HG03565 (cell line): ENCODE data around the gene SYN1.
"Not testable (repeated sequence)": the region's sequence is repeated elsewhere in the genome, so short reads cannot be mapped to it uniquely, and the experiment has no call there.

Experiments used
- ATAC-seq: cut with Tn5 transposase; IDR thresholded peaks from one replicate; pipeline ENCODE4 v1.9.1; 2021; ENCODE audit warnings: mild to moderate bottlenecking, moderate library complexity; ENCODE audit not compliant: unreplicated experiment

The SYN1 gene

DNA sequence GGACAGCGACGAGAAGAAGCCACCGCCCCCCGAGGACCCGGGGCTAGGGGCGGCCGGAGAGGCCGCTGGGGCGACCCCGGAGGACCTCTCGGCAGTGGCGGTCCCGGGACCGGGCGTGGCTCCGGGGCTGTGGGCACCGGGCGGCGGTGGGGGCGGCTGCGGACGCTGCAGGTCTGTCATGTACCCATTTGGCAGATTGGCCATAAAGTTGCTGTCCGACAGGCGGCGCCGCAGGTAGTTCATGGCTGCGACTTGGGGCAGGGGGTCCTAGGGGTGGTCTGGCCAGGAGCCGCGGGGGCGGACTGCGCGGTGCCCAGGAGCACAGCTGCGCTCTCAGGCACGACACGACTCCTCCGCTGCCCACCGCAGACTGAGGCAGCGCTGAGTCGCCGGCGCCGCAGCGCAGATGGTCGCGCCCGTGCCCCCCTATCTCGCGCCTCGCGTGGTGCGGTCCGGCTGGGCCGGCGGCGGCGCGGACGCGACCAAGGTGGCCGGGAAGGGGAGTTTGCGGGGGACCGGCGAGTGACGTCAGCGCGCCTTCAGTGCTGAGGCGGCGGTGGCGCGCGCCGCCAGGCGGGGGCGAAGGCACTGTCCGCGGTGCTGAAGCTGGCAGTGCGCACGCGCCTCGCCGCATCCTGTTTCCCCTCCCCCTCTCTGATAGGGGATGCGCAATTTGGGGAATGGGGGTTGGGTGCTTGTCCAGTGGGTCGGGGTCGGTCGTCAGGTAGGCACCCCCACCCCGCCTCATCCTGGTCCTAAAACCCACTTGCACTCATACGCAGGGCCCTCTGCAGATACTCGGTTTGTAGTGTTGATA lies at the start of gene SYN1:
Gene SYN1, minus strand, starts transcription at position 372 of the 817 bp plus-strand sequence. Its CDS starts 129 bp downstream, at position 243.
- ATAC-seq: peak; percentile 78

DNA sequence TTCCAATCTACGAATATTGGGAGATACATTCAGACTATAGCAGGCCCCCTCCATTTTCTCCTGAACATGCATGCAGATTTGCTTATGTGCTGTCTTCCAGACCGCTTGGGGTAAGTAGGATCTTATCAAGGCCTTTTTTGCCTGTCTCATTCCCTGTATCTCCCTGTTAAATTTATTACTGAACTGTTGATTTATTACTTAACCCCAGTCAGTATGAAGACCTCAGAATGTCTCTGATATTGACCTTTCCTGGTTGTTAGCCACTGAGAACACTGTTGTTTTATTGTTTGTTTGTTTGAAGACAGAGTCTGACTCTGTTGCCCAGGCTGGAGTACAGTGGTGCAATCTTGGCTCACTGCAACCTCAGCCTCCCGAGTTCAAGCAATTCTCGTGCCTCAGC lies 46.1 kb upstream of the SYN1 start:
- not testable (repeated sequence) for ATAC-seq

DNA sequence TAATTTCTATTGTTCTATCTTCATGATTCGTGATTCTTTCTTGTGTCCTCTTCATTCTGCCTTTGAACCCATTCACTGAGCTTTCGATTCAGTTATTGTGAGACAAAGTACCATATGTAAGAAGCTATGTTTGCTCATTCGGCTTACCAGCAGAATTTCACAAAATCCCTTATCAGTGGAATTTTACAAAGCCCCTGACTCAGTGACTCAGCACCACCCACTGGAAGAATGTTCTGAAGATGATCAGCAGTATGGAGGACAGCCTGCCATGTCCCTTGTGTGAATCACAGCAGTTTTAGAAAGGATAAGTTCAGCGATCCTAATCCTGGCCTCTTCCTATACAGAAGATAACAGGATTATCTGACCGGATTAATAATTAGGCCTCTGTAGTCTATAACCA lies 45.1 kb upstream of the SYN1 start:
- ATAC-seq: no peak

DNA sequence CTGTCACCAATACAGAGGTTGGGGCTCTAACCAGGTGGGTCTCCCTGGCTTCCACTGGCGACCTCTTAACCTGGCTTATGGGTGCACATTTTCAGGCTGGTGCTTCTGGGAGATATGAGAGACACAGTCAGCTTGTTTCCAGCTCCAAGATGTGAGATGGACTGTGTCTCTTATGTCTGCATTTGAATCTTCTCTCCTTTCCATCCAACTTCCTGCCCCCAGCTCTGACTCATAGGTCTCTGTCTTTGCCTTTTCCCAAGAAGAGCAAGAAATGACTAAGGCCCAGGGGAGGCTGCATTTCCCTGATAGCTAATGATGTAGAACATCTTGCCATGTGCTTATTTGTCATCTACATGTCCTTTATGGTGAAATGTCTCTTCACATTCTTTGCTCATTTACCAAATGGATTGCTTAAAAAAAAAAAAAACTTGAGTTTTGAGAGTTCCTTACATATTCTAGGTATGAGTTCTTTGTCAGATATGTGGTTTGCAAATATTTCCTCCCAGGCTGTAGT lies 42.5 kb upstream of the SYN1 start:
- ATAC-seq: no peak

DNA sequence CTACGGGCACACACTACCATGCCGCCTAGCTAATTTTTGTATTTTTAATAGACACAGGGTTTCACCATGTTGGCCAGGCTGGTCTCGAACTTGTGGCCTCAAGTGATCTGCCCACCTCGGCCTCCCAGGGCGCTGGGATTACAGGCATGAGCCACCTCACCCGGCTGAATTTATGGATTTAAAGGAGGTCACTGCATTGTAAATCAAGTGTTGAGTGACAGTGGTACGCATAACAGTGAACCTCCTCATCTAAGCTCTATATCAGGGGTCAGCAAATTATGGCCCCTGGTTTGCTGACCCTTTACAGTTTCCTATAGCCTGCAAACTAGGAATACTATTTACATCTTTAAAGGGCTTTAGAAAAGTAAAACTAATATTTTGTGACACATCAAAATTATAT lies 41.9 kb upstream of the SYN1 start:
- no peak for ATAC-seq

DNA sequence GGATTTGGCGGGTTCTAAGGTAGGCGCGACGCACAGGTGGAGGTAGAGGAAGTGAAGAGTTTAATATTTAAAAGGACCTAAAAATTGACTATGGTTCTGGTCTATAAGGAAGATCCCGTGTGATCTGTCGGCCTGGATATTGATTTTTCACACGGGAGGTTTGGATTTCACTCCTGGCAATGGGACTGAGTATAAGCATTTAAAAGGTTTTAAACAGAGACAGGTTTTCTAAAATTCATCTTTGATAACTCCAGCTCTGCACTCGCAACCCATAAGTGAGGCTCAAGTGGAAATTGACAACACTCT lies 39.7 kb upstream of the SYN1 start:
- no peak for ATAC-seq

DNA sequence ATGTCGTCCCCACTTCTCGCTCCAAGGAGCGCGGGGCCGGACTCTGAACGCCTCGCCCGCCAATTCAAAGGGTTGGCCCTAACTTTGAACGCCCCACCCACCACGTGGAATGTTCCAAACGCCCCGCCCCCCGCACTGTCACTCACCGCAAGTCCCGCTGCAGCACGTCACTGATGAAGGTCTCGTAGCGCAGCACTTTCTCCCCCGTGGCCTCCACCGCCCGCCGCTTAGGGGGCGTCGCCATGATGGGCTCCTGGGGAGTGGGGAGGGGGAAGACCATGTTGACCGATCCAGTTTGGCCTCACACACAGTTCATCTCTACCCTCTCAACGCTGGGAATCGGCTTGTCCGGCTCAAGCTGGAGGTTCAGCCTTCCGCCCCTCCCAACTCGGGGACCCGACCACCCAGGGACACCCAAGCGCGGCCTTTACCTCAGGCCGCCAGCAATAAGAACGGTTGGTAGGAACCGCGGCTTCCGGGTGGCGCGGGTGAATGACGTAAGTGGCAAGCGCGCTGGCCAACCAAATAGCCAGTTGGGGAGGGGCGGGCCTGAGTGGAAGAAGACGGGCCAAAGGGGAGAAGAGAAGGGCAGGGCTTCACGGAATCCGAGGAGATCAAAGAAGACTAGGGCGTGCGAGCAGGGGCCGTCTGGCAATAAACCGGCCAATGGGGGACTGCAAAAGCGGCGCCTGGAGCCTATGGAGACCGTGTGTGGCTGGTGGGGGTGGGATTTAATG lies 39.2 kb upstream of the SYN1 start, which contains the start of gene UXT:
Gene UXT, minus strand, starts transcription at position 497 of the 737 bp plus-strand sequence. Its CDS starts 253 bp downstream, at position 244.
- ATAC-seq: peak; percentile 65

DNA sequence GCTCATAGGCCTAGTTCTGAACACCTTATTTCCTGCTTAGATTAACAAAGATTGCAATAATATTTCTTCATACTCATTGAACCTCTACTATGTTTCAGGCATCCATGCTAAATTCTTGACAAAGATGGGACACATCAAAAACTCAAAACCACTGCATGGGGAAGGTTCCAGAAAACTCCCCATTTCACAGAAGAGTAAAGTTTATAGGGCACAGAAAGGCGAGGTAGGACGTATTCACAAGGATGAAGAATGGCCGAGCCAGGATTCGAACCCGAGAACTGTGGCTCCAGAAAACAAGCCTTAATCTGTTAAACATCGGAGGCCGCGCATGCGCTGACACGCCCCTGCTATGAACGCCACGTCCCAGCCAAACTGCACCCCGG lies 38.6 kb upstream of the SYN1 start:
- ATAC-seq: no peak

DNA sequence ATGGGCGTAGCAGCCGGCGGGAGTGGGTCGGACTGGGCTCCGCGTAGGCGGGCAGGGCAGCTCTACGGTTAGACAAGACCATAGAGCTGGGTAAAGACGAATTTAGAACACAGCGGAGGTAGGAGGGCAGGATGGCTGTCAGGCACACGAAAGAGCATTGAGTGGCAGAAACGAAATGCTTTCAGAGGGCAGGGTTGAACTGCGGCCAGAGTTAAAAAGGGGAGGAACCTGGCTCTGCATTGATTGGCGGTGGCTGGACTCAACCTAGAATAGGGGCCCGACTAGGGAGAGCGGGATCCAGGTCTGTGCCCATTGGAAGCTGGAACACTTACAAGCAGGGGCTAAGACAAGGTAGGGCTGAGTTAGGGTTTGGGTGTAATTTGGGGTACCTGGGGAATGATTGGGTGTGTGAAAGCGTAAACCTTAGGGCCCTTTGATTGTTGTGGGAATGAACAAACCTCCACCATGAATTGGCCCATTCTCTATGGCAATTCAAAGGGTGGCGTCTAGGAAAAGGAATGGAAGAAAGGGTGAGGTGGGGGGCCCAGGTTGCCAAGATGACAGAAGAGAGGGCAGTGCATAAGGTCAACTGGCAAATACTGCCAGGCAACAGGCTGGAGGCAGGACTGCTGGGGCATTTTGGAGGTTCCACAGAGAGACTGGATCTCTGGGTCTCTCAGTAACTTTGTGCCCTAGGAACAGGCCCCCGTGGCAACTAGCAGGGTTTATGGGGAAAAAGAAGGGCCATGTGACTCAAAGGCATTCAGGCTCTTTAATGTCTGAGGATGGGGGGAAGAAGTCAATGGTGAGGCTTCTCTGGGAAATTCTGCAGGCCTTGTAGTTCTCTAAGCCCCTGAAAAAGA lies 31.6 kb upstream of the SYN1 start:
- ATAC-seq: no peak

DNA sequence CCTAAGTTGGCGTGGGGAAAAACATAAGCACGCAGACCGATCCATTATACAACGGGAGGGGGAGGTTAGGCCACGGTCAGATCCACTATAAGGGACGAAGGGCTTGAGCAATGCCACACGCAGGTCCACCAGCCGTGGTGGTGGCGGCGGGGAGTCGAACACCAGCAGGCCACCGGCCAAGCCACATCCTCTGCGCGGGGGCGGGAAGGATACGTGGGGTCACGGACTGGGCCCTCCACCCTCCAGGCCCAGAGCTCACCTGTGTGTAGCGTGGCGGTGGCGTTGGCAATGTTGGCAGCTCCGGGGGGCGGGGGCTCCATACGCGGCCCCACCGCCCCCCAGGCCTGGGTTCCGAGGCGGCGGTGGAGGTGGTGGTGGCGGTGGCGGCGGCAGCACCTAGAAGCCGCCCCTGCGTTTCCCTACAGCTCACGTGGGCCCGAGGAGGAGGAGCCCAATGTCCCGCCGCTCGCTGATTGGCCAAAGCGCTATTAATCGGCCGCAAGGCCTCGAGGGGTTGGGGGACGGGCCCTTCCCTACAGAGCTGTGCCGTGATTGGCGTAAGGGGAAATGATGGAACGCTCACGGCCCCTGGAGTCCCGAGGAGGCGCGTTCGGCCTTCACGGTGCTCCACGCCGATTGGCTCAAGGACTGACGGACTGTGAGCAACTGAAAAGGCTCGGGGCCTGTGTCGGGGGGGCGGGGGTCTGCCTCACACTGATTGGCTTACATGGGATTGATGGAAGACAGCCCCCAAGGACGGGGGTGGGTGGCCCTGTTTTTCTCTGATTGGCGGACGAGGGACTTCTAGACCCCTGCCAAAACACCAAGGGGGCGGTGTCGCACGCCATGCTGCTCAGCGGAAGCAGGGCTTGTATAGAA lies 30.7 kb upstream of the SYN1 start, which contains the start of gene ELK1:
Gene ELK1, minus strand, starts transcription at position 400 of the 879 bp plus-strand sequence. CDS start 9,122 bp downstream, outside the sequence.
- ATAC-seq: peak; percentile 75

DNA sequence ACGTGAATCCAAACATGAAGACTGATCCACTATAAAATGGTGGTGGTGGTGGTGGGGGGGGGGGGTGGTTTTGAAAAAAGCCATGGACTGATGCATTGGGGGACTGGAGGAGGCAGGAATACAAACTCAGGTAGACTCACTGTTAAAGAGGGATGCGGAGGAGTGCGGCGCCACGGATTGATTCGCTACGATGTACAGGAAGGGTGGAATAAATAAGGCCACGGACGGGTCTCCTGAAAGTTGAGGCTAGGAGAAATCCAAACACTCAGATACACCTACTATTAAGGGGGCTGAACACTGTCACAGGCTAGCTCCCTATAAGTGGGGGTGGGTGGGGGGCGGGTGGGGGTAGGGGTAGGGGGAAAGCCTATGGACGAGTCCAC lies 30.1 kb upstream of the SYN1 start:
- ATAC-seq: no peak

DNA sequence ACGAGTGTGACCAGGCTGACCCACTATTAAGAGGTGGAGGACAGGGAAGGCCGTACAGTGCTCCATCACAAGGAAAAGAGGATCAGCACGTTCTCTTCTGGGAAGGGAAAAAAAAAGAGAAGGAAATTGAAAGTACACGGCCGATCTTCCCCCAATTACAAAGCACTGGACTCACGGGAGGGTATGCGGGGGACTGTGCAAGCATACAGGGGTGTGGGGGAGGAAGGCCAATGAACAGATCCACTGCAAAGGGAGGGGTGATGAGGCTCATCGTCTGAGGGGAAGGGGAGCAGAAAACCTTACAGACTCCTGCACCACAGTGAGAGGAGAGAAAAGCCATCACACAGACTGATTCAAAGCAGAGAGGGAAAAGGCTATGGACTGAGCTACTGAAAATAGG lies 29.6 kb upstream of the SYN1 start:
- ATAC-seq: no peak

DNA sequence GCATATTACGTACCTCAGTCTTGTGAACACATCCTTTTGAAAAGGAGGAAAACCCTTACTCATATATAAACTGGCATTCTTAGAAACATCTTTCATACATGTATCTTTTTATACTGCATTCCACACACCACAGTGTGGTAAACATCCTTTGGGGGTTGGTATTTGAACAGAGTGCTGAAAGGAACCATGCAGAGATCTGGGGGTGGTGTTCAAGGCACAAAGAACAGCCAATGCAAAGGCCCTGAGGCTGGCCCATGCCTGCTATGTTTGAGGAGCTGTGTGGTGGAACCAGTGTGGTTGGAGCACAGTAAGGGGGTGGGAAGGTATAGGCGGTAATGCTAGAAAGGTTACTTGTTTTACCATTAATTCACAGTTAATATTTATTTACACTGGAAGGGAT lies 28.7 kb upstream of the SYN1 start:
- no peak for ATAC-seq

DNA sequence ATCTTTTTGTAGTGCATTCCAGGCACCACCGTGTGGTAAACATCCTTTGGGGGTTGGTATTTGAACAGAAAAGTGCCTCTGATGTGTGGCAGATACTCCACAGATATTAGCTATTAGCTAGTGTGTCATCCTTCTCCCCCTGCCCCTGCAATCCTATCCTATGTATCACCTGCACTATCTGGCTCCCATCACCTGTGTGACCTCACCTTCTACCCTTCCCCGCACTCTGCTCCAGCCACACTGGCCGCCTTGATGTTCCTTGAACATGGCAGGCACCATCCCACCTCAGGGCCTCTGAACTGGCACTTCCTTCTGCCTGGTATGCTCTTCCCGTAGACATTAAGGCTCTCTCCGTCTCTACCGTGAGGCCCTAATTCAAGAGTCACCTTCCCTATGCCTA lies 27.0 kb upstream of the SYN1 start:
- ATAC-seq: no peak

DNA sequence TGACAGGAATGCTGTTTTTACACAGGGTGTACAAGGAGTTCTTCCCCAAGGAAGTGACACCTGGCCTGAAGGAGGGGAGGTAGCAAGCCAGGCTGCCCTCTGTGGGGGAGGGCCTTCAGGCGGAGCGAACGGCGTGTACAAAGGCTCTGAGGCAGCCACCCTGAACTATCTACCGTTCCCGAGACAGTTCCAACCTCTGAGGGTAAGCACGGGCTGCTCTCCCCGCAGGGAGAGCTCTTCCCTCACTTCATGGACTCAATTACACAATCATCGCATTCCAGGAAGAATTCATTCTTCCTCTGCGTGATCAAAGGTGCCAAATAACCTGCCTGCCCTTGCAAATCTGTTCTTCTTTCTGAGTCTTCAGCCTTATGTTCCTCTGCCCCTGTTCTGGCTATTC lies 25.9 kb upstream of the SYN1 start:
- ATAC-seq: no peak

DNA sequence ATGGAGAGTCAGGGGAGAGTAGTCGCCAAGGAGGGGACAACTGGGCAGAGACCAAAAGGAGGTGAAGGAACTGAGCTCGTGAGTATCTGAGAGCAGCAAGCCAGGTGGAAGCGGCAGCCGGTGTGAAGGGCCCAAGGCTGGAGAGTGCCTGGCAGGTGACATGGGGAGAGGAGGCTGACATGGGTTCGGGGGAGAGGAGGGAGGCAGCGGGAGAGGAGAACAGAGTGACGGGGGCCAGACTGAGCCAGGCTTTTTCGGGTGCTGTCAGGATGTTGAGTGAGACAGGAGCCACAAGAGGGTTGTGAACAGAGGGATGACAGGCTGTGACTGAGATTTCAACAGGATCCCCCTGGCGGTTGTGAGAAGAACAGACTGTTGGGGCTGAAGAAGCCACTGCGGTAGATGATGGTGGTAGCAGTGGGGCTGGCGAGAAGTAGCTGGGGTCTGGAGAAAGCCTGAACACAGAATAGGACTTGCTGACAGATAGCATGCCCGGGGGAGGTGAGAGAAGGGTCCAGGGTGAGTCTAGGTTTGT lies 25.0 kb upstream of the SYN1 start:
- ATAC-seq: no peak

DNA sequence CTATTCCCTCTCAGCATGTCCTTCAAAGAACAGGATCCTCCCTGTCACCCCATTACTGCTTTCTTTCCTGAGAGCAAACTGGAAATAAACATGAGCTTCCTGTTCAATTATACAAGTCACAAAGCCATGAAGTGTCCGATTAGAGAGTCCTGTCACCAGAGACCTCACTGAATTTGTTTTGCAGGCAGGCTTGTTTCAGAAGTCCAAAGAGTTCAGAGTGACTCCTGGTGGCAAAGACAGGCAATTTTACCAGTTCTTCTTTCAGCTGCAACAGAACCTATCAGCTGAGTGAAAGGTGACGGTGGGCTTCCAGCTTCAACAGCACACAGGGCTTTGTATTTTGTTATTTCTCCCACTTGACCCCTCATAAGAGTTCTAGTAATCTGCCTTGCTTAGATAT lies 24.3 kb upstream of the SYN1 start:
- no peak for ATAC-seq

DNA sequence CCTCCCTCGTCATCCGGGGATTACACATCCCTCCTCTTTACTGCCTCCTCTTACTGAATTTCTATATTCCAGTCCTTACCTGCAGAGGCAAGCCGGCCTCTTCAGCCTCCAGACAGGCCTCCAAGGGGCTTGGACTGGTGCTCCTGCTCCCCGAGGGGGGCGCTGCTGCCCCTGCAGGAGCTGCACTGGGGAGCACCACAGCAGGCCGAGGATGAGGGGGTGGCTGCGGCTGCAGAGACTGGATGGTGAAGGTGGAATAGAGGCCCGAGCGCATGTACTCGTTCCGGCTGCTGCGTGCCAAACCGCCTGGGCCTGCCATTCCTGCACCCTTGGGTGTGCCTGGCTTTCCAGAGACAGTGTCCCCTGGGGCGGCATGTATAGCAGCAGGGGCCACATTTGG lies 19.2 kb upstream of the SYN1 start:
- ATAC-seq: no peak

DNA sequence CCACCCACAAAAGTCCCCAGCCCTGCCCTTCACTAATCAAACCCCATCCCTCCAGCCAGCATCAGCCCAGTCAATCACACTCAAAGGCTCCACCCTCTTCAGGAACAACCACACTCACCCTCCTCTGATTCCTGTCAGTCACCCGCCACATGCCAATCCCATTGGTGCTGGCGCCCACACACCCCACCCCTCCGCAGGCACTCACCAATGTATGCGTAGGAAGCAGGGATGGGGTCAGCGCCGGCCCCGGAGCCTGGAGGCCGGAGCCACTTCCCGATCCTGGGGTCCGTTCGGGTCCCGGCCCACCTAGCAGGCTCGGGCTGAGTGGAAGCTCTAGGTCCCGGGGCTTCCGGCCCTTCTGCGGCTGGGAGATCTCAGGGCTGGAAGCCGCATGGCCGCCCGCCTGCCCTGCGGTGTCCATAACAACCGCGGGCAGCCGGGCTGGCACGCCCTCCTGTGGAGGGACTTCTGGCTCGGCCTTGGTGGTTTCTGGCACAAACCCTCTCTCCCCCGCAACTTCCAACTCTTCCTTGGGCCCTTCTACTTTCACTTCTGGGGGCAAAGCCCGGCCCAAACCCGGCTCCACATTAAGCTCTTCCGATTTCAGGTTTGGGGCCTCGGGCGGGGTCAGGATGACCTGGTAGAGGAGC lies 18.0 kb upstream of the SYN1 start:
- ATAC-seq: no peak
